ENCODE measurements around the gene AMOTL2. TPM values are rescaled to one million over a fixed set of nuclear protein-coding genes. Genes with fewer than 3 reads are reported as not detected.

Gene AMOTL2
- polyA plus RNA-seq, 1 donor (not counting 4 experiments of a cell fraction or from before 2014, with no cell fraction given) = 39.8 TPM

GRCh38 chr3:134332344-134332743 is 41.9 kb downstream of the AMOTL2 start:
- DNase-seq (ENCODE audit: low read depth, low spot score) (no peak), FAIRE-seq (peak; percentile 17)
- Histone ChIP-seq H3K9ac (ENCODE audit: control insufficient read depth, extremely low read depth, insufficient read depth, low read length) (no peak overlapping the region), H3K79me2 (ENCODE audit: control insufficient read depth, insufficient read depth, low read length) (no peaks in the 10 kb centered on the region), H3K4me2 (ENCODE audit: control insufficient read depth, extremely low read depth, insufficient read depth, low read depth, low read length) (peak overlapping the region; percentile 62), H3K36me3 (ENCODE audit: control insufficient read depth in 2 of 2, extremely low read depth in 1 of 2, insufficient read depth in 2 of 2, low read length in 2 of 2) (no peaks in the 10 kb centered on the region), H2AFZ (ENCODE audit: control insufficient read depth, low read length) (peak overlapping the region; percentile 35), H3K9me3 (ENCODE audit: control insufficient read depth, low read depth, low read length) (no peaks in the 10 kb centered on the region), H3K4me1 (ENCODE audit: control insufficient read depth, extremely low read depth, insufficient read depth, low read length) (peaks cover 82% of the 10 kb centered on the region), H3K27me3 (ENCODE audit: control insufficient read depth, extremely low read depth, insufficient read depth, low read length) (no peaks in the 10 kb centered on the region), H3K9me1 (ENCODE audit: control insufficient read depth, extremely low read depth, insufficient read depth, low read length) (no peaks in the 10 kb centered on the region), H4K20me1 (ENCODE audit: control insufficient read depth, extremely low read depth, insufficient read depth, low read length) (no peaks in the 10 kb centered on the region), H3K27ac (ENCODE audit: control insufficient read depth, insufficient read depth, low read length) (peak overlapping the region; percentile 66), H3K4me3 (ENCODE audit: control insufficient read depth in 2 of 3, extremely low read depth in 1 of 3, insufficient read depth in 2 of 3, low read depth in 1 of 3, low read length in 3 of 3) (peak overlapping the region in 1 of 3 experiments; percentile 29)
- dilution Hi-C loops (cut with MboI; ENCODE audit: extremely low pct_ligation_motif_present, low sequenced_read_pairs) = no loop called here
- TF ChIP-seq CTCF (optimal IDR thresholded peaks at IDR 0.05 in 1 of 3, IDR thresholded peaks at IDR 0.05 in 1 of 3, conservative IDR thresholded peaks at IDR 0.05 in 1 of 3; ENCODE audit: extremely low read depth in 1 of 3, insufficient read depth in 2 of 3, low read length in 3 of 3) = no peak
- no peak for TF ChIP-seq EZH2 (IDR thresholded peaks at IDR 0.05; ENCODE audit: low read length)

GRCh38 chr3:134331811-134332199 is 42.4 kb downstream of the AMOTL2 start:
- FAIRE-seq (no peak), DNase-seq (ENCODE audit: low read depth, low spot score) (no peak)
- Histone ChIP-seq H3K9ac (ENCODE audit: control insufficient read depth, extremely low read depth, insufficient read depth, low read length) (peak overlapping the region; percentile 17), H3K27me3 (ENCODE audit: control insufficient read depth, extremely low read depth, insufficient read depth, low read length) (no peaks in the 10 kb centered on the region), H3K36me3 (ENCODE audit: control insufficient read depth in 2 of 2, extremely low read depth in 1 of 2, insufficient read depth in 2 of 2, low read length in 2 of 2) (no peaks in the 10 kb centered on the region), H3K27ac (ENCODE audit: control insufficient read depth, insufficient read depth, low read length) (peak overlapping the region; percentile 66), H2AFZ (ENCODE audit: control insufficient read depth, low read length) (no peak overlapping the region), H3K79me2 (ENCODE audit: control insufficient read depth, insufficient read depth, low read length) (no peaks in the 10 kb centered on the region), H3K4me1 (ENCODE audit: control insufficient read depth, extremely low read depth, insufficient read depth, low read length) (peaks cover 82% of the 10 kb centered on the region), H3K9me3 (ENCODE audit: control insufficient read depth, low read depth, low read length) (no peaks in the 10 kb centered on the region), H3K4me2 (ENCODE audit: control insufficient read depth, extremely low read depth, insufficient read depth, low read depth, low read length) (peak overlapping the region; percentile 62), H3K4me3 (ENCODE audit: control insufficient read depth in 2 of 3, extremely low read depth in 1 of 3, insufficient read depth in 2 of 3, low read depth in 1 of 3, low read length in 3 of 3) (peak overlapping the region; percentile 21 to 46 (median 29)), H4K20me1 (ENCODE audit: control insufficient read depth, extremely low read depth, insufficient read depth, low read length) (no peaks in the 10 kb centered on the region), H3K9me1 (ENCODE audit: control insufficient read depth, extremely low read depth, insufficient read depth, low read length) (no peaks in the 10 kb centered on the region)
- dilution Hi-C loops (cut with MboI; ENCODE audit: extremely low pct_ligation_motif_present, low sequenced_read_pairs) = no loop called here
- TF ChIP-seq EZH2 (IDR thresholded peaks at IDR 0.05; ENCODE audit: low read length) (no peak), CTCF (optimal IDR thresholded peaks at IDR 0.05 in 1 of 3, IDR thresholded peaks at IDR 0.05 in 1 of 3, conservative IDR thresholded peaks at IDR 0.05 in 1 of 3; ENCODE audit: extremely low read depth in 1 of 3, insufficient read depth in 2 of 3, low read length in 3 of 3) (no peak)

Data from keratinocyte (primary cell).